ENCODE results near the gene LSM7.

LSM7 gene

DNA sequence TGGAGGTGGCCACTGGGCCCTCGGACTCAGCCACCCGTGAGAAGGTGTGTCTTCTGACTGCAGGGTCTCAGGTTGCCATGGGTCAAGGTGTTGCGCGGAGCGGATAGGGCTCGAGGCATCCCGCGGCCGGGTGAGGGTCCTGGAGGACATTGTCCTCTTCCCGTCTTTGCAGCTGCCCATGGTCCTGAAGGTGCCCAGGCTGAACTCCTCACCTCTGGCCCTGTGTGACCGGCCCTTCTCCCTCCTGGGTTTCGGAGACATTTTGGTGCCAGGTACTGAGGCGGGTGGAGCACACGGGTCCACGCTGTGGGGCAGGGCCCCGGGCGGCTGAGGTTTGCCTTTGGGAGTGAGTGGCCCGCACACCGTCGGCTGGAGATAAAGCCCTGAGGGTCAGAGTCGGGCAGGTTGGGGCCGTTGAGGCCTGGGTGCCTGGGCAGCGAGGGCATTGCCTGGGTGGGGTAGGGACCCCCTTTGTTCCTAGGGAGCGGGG lies 16.0 kb upstream of the LSM7 start:
- H3K27me3 Mint-ChIP-seq, result no peaks in the 10 kb centered on the region
- no peak overlapping the region for H3K4me3 Mint-ChIP-seq
- no peak overlapping the region for H3K27ac Mint-ChIP-seq
- no peaks in the 10 kb centered on the region for H3K9me3 Mint-ChIP-seq
- H3K4me1 Mint-ChIP-seq, result no peaks in the 10 kb centered on the region
- peaks cover 3% of the 10 kb centered on the region for H3K36me3 Mint-ChIP-seq

DNA sequence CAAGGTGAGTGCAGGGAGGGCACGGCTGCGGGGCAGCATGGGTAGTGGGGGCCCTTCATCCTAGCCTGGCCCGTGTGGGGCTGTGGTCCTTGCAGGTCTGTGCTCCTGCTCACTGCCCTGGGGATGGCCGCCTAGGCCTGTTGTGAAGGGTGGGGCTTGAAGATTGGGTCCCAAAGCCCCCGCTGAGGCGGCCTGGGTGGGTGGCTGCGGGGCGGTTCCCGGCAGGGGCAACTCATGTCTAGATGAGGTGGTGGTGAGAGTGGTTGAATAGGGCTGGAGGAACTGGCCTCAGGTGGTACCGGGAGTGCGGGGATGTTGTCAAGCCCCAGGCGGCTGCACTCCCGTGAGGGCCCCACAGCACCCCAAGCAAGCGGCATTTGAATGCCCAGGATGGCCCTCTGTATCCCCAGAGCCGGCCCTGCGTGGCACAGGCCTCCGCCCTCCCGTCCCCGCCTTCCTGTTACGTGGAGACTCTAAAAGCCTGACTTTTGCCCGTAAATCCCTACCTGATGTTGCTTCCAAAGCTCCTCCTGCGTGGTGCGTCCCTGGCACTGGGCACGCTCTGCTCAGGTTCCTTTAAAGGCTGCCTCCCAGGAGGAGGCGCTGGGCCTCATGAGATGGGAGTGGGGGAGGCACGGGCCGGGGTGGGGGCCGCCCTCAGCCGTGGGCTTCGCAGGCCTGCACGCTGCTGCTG lies 15.1 kb upstream of the LSM7 start:
- Mint-ChIP-seq H3K9me3 (no peaks in the 10 kb centered on the region), H3K4me1 (no peaks in the 10 kb centered on the region), H3K36me3 (peaks cover 3% of the 10 kb centered on the region), H3K4me3 (no peak overlapping the region), H3K27ac (no peak overlapping the region), H3K27me3 (no peaks in the 10 kb centered on the region)

DNA sequence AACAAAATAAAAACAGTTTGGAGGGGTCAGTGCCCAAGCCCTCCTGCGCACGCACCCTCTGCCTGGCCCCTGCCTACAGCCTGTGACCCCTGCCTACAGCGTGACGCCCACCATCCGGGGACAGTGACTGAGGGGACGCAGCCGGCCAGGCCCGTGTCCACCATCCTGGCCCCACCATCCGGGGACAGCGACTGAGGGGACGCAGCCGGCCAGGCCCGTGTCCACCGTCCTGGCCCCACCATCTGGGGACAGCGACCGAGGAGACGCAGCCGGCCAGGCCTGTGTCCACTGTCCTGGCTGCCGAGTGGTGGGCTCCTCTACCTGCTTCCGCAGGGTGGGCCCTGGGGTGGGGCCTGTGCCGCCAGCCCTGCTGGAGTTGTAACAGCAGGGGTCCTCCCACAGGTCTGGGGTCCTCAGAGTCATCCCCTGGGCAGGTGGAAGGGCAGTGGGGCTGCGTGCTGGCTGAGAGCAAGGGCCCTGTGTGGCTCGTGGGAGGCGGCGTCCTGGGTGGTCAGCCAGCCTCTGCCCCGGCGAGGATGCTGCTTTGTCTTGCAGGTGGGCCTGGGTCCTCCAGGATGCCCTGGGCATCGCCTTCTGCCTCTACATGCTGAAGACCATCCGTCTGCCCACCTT lies 14.4 kb upstream of the LSM7 start:
- no peaks in the 10 kb centered on the region for H3K27me3 Mint-ChIP-seq
- H3K4me3 Mint-ChIP-seq, result no peak overlapping the region
- H3K36me3 Mint-ChIP-seq, result peaks cover 3% of the 10 kb centered on the region
- no peaks in the 10 kb centered on the region for H3K9me3 Mint-ChIP-seq
- H3K4me1 Mint-ChIP-seq, result no peaks in the 10 kb centered on the region
- no peak overlapping the region for H3K27ac Mint-ChIP-seq

- Mint-ChIP-seq H3K4me1 (no peaks in the 10 kb centered on the region), H3K27me3 (no peaks in the 10 kb centered on the region), H3K36me3 (peaks cover 3% of the 10 kb centered on the region), H3K4me3 (no peak overlapping the region), H3K9me3 (no peaks in the 10 kb centered on the region), H3K27ac (no peak overlapping the region)
Observed at GRCh38 chr19:2341982-2342381, 13.6 kb upstream of the LSM7 start.

DNA sequence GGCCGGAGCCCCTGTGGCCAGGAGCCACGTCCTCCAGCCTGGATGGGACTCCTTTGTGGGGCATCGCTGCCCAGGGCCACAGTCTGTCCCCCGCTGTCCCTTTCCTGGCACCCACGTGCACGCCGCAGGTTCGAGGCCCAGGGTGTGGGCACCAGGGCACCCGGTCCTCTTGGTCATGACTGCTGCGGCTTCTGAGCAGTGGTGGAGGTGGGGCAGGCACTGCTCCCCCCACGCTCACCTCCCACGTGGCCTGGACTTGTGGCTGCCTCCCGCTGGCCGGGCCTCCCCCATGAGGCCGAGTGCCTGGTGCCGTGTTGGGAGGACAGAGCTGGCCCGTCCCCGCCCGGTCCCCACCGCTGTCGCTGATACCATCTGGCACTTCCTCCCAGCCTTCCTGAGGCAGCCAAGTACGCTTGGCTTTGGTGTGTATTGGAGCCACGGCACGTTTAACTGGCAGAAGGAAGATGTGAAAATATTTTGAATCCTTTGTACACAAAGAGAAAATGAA lies 12.9 kb upstream of the LSM7 start:
- peaks cover 2% of the 10 kb centered on the region for H3K4me1 Mint-ChIP-seq
- no peaks in the 10 kb centered on the region for H3K27me3 Mint-ChIP-seq
- peaks cover 3% of the 10 kb centered on the region for H3K36me3 Mint-ChIP-seq
- H3K9me3 Mint-ChIP-seq, result no peaks in the 10 kb centered on the region
- H3K27ac Mint-ChIP-seq, result no peak overlapping the region
- H3K4me3 Mint-ChIP-seq, result no peak overlapping the region

DNA sequence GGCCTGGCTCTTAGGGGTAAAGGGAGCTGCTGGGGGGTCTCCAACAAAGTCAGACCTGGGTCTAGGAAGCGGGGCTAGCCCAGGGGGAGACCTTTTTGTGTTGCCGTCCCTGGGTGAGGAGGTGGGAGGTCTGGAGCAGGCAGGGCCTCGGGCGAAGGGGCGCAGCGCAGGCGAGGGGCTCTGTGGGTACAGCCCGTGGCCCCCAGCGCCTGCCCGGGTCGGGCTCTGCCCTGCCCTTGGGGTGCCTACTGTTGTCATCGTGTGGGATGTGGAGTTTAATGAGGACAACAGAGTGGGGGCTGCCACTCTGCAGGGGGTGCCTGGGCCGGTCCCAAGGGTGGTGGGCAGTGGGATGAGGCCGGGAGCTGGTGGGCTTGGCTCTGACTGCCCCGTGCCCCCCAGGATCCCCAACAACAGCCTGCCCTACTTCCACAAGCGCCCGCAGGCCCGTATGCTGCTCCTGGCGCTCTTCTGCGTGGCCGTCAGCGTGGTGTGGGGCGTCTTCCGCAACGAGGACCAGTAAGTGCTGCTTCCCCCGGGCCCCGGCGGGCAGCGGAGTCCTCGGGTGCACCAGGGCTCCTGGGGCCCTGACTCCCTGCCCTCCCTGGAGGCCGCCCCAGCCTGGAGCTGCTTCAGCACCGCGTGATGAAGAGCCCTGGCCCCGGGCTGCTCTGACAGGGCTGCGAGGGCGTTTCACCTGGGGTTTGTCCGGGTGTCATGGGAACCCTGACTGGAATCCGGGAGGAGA lies 12.3 kb upstream of the LSM7 start:
- Mint-ChIP-seq H3K27me3 (no peaks in the 10 kb centered on the region), H3K4me1 (peaks cover 8% of the 10 kb centered on the region), H3K4me3 (no peak overlapping the region), H3K27ac (no peak overlapping the region), H3K36me3 (peaks cover 2% of the 10 kb centered on the region), H3K9me3 (no peaks in the 10 kb centered on the region)

GRCh38 chr19:2339644-2340310 lies 11.4 kb upstream of the LSM7 start:
- H3K4me1 Mint-ChIP-seq, result peaks cover 10% of the 10 kb centered on the region
- peaks cover 2% of the 10 kb centered on the region for H3K36me3 Mint-ChIP-seq
- H3K27me3 Mint-ChIP-seq, result no peaks in the 10 kb centered on the region
- H3K4me3 Mint-ChIP-seq, result no peak overlapping the region
- H3K27ac Mint-ChIP-seq, result no peak overlapping the region
- no peaks in the 10 kb centered on the region for H3K9me3 Mint-ChIP-seq

DNA sequence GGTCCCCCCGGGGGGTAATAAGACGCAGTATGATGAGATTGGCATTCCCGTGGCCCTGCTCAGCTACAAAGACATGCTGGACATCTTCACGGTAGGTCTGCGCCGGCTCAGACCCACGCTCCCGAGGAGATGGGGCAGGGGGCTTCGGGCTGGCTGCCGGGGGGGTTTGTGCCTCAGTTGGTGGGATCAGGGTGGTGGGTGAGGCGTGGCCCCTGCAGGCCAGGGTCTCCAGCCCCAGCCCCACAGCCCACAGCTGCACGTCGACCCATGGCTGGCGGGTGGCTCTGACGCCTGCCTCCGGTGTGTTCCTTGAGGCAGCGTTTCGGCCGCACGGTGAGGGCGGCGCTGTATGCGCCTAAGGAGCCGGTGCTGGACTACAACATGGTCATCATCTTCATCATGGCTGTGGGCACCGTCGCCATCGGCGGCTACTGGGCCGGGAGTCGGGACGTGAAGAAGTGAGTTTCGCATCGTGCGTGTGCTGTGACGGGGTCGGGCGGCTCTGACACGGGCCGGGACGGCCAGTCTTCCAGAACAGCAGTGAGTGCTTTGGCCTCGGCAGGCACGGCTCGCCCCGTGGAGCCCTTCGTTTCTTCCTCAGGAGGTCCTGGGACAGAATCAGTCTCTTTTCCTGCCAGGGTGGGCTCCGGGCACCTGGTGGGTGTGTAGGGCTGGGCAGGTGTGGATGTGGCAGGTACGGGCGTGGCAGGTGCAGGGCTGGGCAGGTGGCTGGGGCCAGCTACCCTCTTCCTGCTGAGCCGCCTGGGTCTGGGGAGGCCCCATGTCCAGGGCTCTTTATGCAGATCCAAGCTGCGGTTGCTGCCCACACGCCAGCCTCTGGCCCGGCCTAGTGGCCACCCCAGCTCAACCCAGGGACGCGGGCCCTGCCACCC lies 10.6 kb upstream of the LSM7 start:
- peaks cover 2% of the 10 kb centered on the region for H3K36me3 Mint-ChIP-seq

DNA sequence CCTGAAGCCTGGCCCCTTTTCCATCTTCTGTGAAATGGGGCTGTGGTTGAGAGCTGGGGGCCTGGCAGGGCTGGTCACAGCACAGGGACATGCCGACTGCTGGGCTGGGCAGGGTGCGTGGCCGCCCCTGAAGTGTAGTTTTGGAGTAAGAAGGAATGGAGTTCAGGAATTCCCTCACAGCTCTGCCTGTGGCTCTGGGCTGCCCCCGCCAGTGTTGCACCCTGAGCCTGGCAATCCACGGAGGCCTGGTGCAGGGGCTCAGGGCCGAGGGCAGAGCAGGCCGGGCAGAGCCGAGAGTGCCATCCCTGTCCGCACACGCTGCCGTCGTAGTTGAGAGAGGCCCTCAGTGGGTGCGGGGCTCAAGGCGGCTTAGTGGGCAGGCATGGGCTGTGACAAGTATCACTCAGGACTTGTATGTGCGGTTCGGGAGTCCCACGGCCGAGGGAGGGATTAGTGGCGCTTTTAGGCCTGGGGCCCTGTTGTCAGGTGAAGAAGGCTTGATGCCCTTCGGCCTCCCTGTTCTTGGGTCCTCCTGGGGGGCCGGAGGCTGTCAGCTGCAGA lies 9.7 kb upstream of the LSM7 start:
- peaks cover 10% of the 10 kb centered on the region for H3K4me1 Mint-ChIP-seq
- no peaks in the 10 kb centered on the region for H3K9me3 Mint-ChIP-seq
- H3K36me3 Mint-ChIP-seq, result peaks cover 2% of the 10 kb centered on the region
- no peak overlapping the region for H3K27ac Mint-ChIP-seq
- H3K27me3 Mint-ChIP-seq, result no peaks in the 10 kb centered on the region
- no peak overlapping the region for H3K4me3 Mint-ChIP-seq

More for the DNA sequence above, 10.6 kb upstream of the LSM7 start:
- Mint-ChIP-seq H3K27me3 (no peaks in the 10 kb centered on the region), H3K27ac (no peak overlapping the region), H3K9me3 (no peaks in the 10 kb centered on the region), H3K4me1 (peaks cover 10% of the 10 kb centered on the region), H3K4me3 (no peak overlapping the region)

DNA sequence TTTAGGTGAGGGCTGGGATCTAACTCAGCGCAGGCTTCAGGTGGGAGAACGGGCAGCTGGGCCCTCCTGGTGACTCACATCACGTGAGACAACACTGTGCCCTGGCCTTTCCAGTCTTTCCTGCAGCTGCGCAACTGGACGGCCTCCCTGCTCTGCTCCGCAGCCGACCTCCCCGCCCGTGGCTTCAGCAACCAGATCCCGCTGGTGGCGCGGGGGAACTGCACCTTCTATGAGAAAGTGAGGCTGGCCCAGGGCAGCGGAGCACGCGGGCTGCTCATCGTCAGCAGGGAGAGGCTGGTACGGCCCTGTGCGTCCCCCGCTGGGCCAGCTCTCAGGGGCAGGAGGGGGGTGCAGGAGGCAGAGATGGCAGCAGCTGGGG lies 8.9 kb upstream of the LSM7 start:
- Mint-ChIP-seq H3K4me3 (no peak overlapping the region), H3K27ac (no peak overlapping the region), H3K4me1 (peaks cover 14% of the 10 kb centered on the region), H3K27me3 (no peaks in the 10 kb centered on the region), H3K36me3 (peaks cover 2% of the 10 kb centered on the region), H3K9me3 (no peaks in the 10 kb centered on the region)

GRCh38 chr19:2336528-2337328 lies 8.3 kb upstream of the LSM7 start:
- H3K27ac Mint-ChIP-seq, result no peak overlapping the region
- no peaks in the 10 kb centered on the region for H3K27me3 Mint-ChIP-seq
- no peak overlapping the region for H3K4me3 Mint-ChIP-seq
- H3K9me3 Mint-ChIP-seq, result no peaks in the 10 kb centered on the region
- H3K4me1 Mint-ChIP-seq, result peaks cover 17% of the 10 kb centered on the region
- peaks cover 2% of the 10 kb centered on the region for H3K36me3 Mint-ChIP-seq

DNA sequence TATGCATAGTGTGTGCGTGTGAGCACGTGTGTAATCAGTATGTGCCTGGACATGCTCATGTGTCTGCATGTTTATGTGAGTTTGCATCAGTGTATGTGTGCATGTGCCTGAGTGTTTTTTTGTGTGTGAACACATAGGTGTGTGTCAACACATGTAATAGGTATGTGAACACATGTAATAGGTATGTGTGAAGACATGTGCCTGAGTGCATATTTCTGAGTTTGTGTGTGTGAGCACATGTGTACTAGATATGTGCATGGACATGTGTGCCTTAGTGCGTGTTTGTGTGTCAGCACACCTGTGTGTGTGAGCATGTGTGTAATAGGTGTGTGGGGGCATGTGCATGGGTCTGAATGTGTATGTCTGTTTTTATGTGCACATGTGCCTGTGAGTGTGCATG lies 7.5 kb upstream of the LSM7 start:
- H3K27ac Mint-ChIP-seq, result no peak overlapping the region

DNA sequence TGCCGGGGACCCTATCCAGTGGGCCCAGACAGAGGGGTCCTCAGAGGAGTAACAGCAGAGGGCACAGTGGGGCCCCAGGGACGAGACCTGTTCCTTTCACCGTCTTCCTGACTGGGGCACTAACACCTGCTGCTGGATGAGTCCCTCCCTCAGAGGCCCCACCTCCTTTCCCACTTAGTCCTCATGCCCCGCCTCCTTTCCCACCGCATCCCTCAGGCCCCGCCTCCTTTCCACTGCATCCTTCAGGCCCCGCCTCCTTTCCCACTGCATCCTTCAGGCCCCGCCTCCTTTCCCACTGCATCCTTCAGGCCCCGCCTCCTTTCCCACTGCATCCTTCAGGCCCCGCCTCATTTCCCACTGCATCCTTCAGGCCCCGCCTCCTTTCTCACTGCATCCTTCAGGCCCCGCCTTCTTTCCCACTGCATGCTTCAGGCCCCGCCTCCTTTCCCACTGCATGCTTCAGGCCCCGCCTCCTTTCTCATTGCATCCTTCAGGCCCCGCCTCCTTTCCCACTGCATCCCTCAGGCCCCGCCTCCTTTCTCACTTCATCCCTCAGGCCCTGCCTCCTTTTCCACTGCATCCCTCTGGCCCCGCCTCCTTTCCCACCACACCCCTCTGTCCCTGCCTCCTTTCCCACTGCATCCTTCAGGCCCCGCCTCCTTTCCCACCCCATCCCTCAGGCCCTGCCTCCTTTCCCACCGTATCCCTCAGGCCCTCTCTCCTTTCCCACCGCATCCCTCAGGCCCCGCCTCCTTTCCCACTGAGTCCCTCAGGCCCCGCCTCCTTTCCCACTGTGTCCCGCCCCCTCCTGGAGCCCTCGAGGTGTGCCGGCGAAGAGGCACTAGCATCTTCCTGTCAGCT lies 6.8 kb upstream of the LSM7 start:
- H3K27ac Mint-ChIP-seq, result no peak overlapping the region
- peaks cover 31% of the 10 kb centered on the region for H3K4me1 Mint-ChIP-seq
- no peaks in the 10 kb centered on the region for H3K27me3 Mint-ChIP-seq
- peaks cover 2% of the 10 kb centered on the region for H3K36me3 Mint-ChIP-seq
- H3K9me3 Mint-ChIP-seq, result no peaks in the 10 kb centered on the region
- no peak overlapping the region for H3K4me3 Mint-ChIP-seq

More for the DNA sequence above, 7.5 kb upstream of the LSM7 start:
- no peaks in the 10 kb centered on the region for H3K9me3 Mint-ChIP-seq
- no peaks in the 10 kb centered on the region for H3K27me3 Mint-ChIP-seq
- no peak overlapping the region for H3K4me3 Mint-ChIP-seq
- H3K36me3 Mint-ChIP-seq, result peaks cover 2% of the 10 kb centered on the region
- peaks cover 26% of the 10 kb centered on the region for H3K4me1 Mint-ChIP-seq

Data from activated naive CD4-positive, alpha-beta T cell treated with anti-CD3 and anti-CD28 coated beads, Interleukin-2, amount 50 U/mL, for 24 hours (primary cell).